Right atrium auricular region (tissue), 2 donors: Measurements from ENCODE around the gene C16orf95. TPM values are rescaled to one million over a fixed set of nuclear protein-coding genes. Genes with fewer than 3 reads are reported as not detected.

Source experiments
- DNase-seq: peaks from one replicate; pipeline ENCODE4 v3.0.0-alpha.2; 2019; ENCODE audit warnings: low spot score
- H3K27ac ChIP-seq, 2 donors: fragments of 200-600 bp; sonication (generic); 1 replicate in 1 of 2; 2 replicates in 1 of 2; pipeline ENCODE4 v1.5.1; 2016 to 2019
- H3K27me3 ChIP-seq, 2 donors: fragments of 200-600 bp; sonication (generic); one replicate each; pipeline versions ENCODE4 v1.5.1 to v1.6.0; 2017 to 2019
- H3K36me3 ChIP-seq: fragments of 200-600 bp; sonication (generic); one replicate; pipeline ENCODE4 v1.5.1; 2016
- H3K4me1 ChIP-seq, 2 donors: fragments of 200-600 bp; sonication (generic); one replicate each; pipeline versions ENCODE4 v1.5.1 to v1.6.0; 2017 to 2019
- H3K4me3 ChIP-seq, 2 donors: fragments of 200-600 bp; sonication (generic); 1 replicate in 1 of 2; 2 replicates in 1 of 2; pipeline ENCODE4 v1.5.1; 2017 to 2019; ENCODE audit warnings: mild to moderate bottlenecking in 1 of 2, moderate library complexity in 1 of 2
- H3K9me3 ChIP-seq, 2 donors: fragments of 200-600 bp; sonication (generic); one replicate each; pipeline ENCODE4 v1.5.1; 2019
- CTCF ChIP-seq, 2 donors: fragments of 200-600 bp; sonication (generic); IDR thresholded peaks; one replicate each; pipeline ENCODE4 v1.5.1; 2019; ENCODE audit warnings: antibody characterized with exemption in 2 of 2
- total RNA-seq, 2 donors: library from RNA; depleted of rRNA; stranded (reverse); fragments of >200 nt; gene quantifications; one replicate each; pipeline ENCODE4 v1.1.0, GENCODE V29; 2016

C16orf95 gene
- total RNA-seq, 2 donors from 2014 or later = 0.59 to 2.4 TPM

DNA sequence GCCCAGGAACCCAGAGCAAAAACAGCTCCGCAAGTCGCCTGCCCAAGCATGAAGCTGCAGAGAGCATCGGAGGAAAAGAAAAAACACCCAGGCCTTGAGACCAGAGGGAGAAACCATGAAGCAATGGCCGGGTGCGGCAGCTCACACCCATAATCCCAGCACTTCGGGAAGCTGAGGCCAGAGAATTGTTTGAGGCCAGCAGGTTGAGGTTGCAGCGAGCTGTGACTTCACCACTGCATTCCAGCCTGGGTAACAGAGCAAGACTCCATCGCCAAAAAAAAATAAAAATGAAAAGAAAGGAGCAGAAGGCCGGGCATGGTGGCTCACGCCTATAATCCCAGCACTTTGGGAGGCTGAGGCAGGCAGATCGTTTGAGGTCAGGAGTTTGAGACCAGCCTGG lies 40.3 kb downstream of the C16orf95 start:
- no peak for DNase-seq
- H3K27me3 ChIP-seq = no peaks in the 10 kb centered on the region
- no peak overlapping the region for H3K27ac ChIP-seq
- no peak for TF ChIP-seq CTCF (IDR thresholded peaks at IDR 0.05)
- H3K4me3 ChIP-seq = no peak overlapping the region
- peaks cover 0 to 3% of the 10 kb centered on the region in 2 donors for H3K4me1 ChIP-seq
- H3K9me3 ChIP-seq = no peaks in the 10 kb centered on the region
- no peaks in the 10 kb centered on the region for H3K36me3 ChIP-seq

DNA sequence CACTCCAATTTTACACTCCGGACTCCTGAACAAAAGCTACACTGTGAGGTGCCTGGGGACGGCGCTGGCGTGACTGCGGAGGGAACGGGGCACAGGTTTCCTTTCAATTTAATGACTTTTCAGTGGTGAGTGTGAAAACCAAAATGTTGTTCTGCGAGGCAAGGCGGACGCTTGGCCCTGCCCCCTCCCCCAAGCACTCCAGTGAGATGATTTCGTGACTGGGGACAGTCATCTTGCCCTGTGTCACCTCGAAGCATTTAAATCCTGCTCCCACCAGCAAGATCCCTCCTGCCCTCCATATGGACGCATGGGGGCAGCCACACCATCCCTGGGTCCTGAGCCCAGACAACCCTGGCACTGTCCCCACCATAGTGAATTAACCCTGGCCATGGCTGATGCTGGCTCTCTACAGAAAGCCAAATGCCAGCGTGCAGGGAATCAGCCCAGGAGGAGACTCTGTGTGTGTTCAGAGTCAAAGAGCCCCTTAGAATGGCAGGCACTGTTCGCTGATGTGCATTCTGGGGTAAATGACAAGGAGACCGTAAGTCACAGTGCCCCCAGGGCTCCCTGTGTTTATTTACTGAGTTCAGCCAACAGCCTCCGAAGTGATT lies 41.0 kb downstream of the C16orf95 start:
- Histone ChIP-seq H3K27ac (no peak overlapping the region), H3K9me3 (no peaks in the 10 kb centered on the region), H3K27me3 (no peaks in the 10 kb centered on the region), H3K4me1 (peaks cover 0 to 3% of the 10 kb centered on the region in 2 donors), H3K36me3 (no peaks in the 10 kb centered on the region), H3K4me3 (no peak overlapping the region)
- no peak for TF ChIP-seq CTCF (IDR thresholded peaks at IDR 0.05)
- no peak for DNase-seq

- Histone ChIP-seq H3K27me3 (no peaks in the 10 kb centered on the region), H3K36me3 (no peaks in the 10 kb centered on the region), H3K9me3 (no peaks in the 10 kb centered on the region), H3K4me1 (peaks cover 0 to 3% of the 10 kb centered on the region in 2 donors), H3K27ac (no peak overlapping the region), H3K4me3 (no peak overlapping the region)
- no peak for TF ChIP-seq CTCF (IDR thresholded peaks at IDR 0.05)
- no peak for DNase-seq
These were observed 42.4 kb downstream of the C16orf95 start for GRCh38 chr16:87274794-87275193.

- no peaks in the 10 kb centered on the region for H3K36me3 ChIP-seq
- no peaks in the 10 kb centered on the region for H3K9me3 ChIP-seq
- no peaks in the 10 kb centered on the region for H3K4me1 ChIP-seq
- no peak for TF ChIP-seq CTCF (IDR thresholded peaks at IDR 0.05)
- DNase-seq = no peak
- no peaks in the 10 kb centered on the region for H3K27me3 ChIP-seq
- no peak overlapping the region for H3K4me3 ChIP-seq
- no peak overlapping the region for H3K27ac ChIP-seq
These were observed 43.6 kb downstream of the C16orf95 start for GRCh38 chr16:87273471-87274030.

GRCh38 chr16:87271256-87271655 lies 45.9 kb downstream of the C16orf95 start:
- no peak for DNase-seq
- H3K27me3 ChIP-seq = no peaks in the 10 kb centered on the region

More at GRCh38 chr16:87271256-87271655, 45.9 kb downstream of the C16orf95 start:
- Histone ChIP-seq H3K27ac (no peak overlapping the region), H3K36me3 (no peaks in the 10 kb centered on the region), H3K9me3 (no peaks in the 10 kb centered on the region), H3K4me3 (no peak overlapping the region), H3K4me1 (no peaks in the 10 kb centered on the region)
- TF ChIP-seq CTCF (IDR thresholded peaks at IDR 0.05) = no peak
